Panc1 (cell line): ENCODE data around the gene PIK3R6. TPM values are rescaled to one million over a fixed set of nuclear protein-coding genes. Genes with fewer than 3 reads are reported as not detected.

Source experiments
- ATAC-seq: fragments of 200-7000 bp; cut with Tn5 transposase; 2 replicates; pipeline ENCODE4 v1.9.1; 2020; ENCODE audit warnings: mild to moderate bottlenecking, moderate library complexity
- BruUV-seq: library from RNA; stranded (reverse); fragments of 400-500 nt; replicated peaks from 2 replicates; lab custom pipeline; 2021; lab: Mats Ljungman, UMichigan
- CTCF ChIA-PET: fragments of 300-600 bp; sonication (Branson Sonifier 250); formaldehyde crosslinking; loops from one replicate; lab custom pipeline; 2022; ENCODE audit warnings: antibody characterized with exemption; lab: Charles Lee
- POLR2A ChIA-PET: fragments of 300-600 bp; sonication (Branson Sonifier 250); formaldehyde crosslinking; loops from one replicate; lab custom pipeline; 2022; ENCODE audit warnings: antibody characterized with exemption; lab: Charles Lee
- DNase-seq: peaks from one replicate; pipeline ENCODE4 v3.0.0-alpha.2; 2010; ENCODE audit warnings: low read depth, low spot score
- H3K27ac ChIP-seq: 2 replicates; pipeline ENCODE4 v1.5.1; 2011; ENCODE audit warnings: mild to moderate bottlenecking, low read length, inconsistent platforms
- H3K27me3 ChIP-seq: fragments of 200-500 bp; sonication (Bioruptor generic); 2 replicates; pipeline ENCODE4 v1.6.0; 2014; ENCODE audit warnings: low read length, inconsistent platforms; ENCODE audit not compliant: control insufficient read depth, insufficient read depth
- H3K36me3 ChIP-seq: fragments of 200-500 bp; sonication (Bioruptor generic); 2 replicates; pipeline ENCODE4 v1.5.1; 2014; ENCODE audit warnings: inconsistent platforms, mild to moderate bottlenecking, low read length, moderate library complexity; ENCODE audit not compliant: control insufficient read depth, insufficient read depth
- H3K4me1 ChIP-seq: 2 replicates; pipeline ENCODE4 v1.5.1; 2011; ENCODE audit warnings: inconsistent platforms, mild to moderate bottlenecking, low read length, moderate library complexity; ENCODE audit not compliant: control insufficient read depth, insufficient read depth
- H3K4me3 ChIP-seq, 2 experiments: 2 replicates each; pipeline ENCODE4 v1.5.1; 2011 to 2012; ENCODE audit warnings: low read depth in 2 of 2, low read length in 2 of 2, mild to moderate bottlenecking in 2 of 2, inconsistent platforms in 1 of 2, moderate library complexity in 1 of 2
- H3K9me3 ChIP-seq: fragments of 200-500 bp; sonication (Bioruptor generic); 2 replicates; pipeline ENCODE4 v1.5.1; 2014; ENCODE audit warnings: low read depth, mild to moderate bottlenecking, inconsistent platforms, low read length, moderate library complexity; ENCODE audit not compliant: control insufficient read depth, insufficient read depth
- POLR2AphosphoS5 ChIP-seq: IDR thresholded peaks from 2 replicates; pipeline ENCODE4 v1.6.1; 2012; ENCODE audit warnings: mild to moderate bottlenecking, low read depth, low read length, moderate library complexity
- SIN3A ChIP-seq: IDR thresholded peaks from 2 replicates; pipeline ENCODE4 v1.6.1; 2012; ENCODE audit warnings: low read depth, mild to moderate bottlenecking, low read length, moderate library complexity, borderline replicate concordance; ENCODE audit not compliant: insufficient read depth
- TCF7L2 ChIP-seq: IDR thresholded peaks from 2 replicates; pipeline ENCODE4 v1.6.1; 2011; ENCODE audit warnings: mild to moderate bottlenecking, low read depth, low read length, inconsistent platforms
- in situ Hi-C: cut with HindIII; loops from 2 replicates; pipeline ENCODE4 v1.10.0; 2016; ENCODE audit warnings: low sequenced_read_pairs, low pct_unique_long_range_greater_than_20kb
- intact Hi-C: fragments of 100-400 bp; cut with micrococcal nuclease; formaldehyde crosslinking; loops from one replicate; pipeline ENCODE4 v1.10.0; 2022; ENCODE audit not compliant: unreplicated experiment
- total RNA-seq: library from RNA; stranded (reverse); gene quantifications from one replicate; pipeline ENCODE4 v1.2.1, GENCODE V29; 2021; ENCODE audit not compliant: unreplicated experiment
- TF ChIP-seq, protein P1 (sequence below), 2 experiments: IDR thresholded peaks; 2 replicates each; pipeline ENCODE4 v1.6.1; 2011 to 2012; ENCODE audit warnings: low read depth in 2 of 2, control low read depth in 1 of 2, low read length in 1 of 2, mild to moderate bottlenecking in 1 of 2, moderate library complexity in 1 of 2; ENCODE audit not compliant: insufficient read depth in 1 of 2
- TF ChIP-seq, protein P2 (sequence below): fragments of 450-650 bp; IDR thresholded peaks from 2 replicates; pipeline ENCODE4 v1.5.1; 2017; ENCODE audit warnings: mild to moderate bottlenecking

PIK3R6 gene
- total RNA-seq, 1 experiment from 2014 or later: not detected

DNA sequence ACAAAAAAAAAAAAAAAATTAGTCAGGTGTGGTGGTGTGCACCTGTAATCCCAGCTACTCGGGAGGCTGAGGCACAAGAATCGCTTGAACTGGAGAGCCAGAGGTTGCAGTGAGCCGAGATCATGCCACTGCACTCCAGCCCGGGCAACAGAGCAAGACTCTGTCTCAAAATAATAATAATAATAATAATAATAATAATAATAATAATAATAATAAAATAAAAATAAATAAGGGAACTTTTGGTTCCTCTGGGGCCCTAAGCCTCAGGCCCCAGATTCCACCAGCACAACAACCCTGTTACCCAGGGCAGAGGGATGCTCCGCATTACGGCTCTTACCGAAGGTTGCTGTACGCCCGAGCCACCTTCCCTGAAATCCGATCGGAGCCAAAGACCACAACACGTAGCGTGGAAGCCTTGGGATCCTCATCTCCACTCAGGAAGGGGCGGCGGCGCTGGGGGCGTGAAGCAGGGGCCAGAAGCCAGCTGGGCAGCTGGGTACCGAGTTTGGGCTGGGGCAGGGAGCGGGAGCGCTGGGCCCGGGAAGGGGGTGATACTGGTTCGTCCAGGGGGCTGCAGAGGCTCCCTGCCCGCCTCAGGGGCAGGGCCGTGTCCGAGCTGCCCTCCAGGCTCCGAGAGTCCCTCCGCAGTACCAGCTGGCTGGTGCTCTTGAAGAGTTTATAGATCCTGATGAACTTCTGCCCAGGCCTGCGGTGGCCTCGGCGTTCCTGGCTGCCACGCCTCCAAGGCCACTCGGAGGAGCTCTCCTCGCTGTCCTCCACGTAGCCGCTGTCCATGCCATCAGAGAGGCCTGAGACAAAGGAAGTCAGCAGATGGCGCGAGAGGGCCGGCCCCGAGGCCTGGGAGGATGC, 20.6 kb upstream of the PIK3R6 start:
- ChIA-PET CTCF (interaction anchor here (0.7 to 1.1 kb wide), 2 partner anchors 9 to 18 kb away, joined by 3 read pairs; no protein-coding TSS in a partner anchor), POLR2A (no interaction called here)
- no peak overlapping the region for H3K27ac ChIP-seq
- ATAC-seq: peak; percentile 89
- no peak for DNase-seq
- TF ChIP-seq POLR2AphosphoS5 (no peak), SIN3A (no peak)
- TF ChIP-seq, protein P1, sequence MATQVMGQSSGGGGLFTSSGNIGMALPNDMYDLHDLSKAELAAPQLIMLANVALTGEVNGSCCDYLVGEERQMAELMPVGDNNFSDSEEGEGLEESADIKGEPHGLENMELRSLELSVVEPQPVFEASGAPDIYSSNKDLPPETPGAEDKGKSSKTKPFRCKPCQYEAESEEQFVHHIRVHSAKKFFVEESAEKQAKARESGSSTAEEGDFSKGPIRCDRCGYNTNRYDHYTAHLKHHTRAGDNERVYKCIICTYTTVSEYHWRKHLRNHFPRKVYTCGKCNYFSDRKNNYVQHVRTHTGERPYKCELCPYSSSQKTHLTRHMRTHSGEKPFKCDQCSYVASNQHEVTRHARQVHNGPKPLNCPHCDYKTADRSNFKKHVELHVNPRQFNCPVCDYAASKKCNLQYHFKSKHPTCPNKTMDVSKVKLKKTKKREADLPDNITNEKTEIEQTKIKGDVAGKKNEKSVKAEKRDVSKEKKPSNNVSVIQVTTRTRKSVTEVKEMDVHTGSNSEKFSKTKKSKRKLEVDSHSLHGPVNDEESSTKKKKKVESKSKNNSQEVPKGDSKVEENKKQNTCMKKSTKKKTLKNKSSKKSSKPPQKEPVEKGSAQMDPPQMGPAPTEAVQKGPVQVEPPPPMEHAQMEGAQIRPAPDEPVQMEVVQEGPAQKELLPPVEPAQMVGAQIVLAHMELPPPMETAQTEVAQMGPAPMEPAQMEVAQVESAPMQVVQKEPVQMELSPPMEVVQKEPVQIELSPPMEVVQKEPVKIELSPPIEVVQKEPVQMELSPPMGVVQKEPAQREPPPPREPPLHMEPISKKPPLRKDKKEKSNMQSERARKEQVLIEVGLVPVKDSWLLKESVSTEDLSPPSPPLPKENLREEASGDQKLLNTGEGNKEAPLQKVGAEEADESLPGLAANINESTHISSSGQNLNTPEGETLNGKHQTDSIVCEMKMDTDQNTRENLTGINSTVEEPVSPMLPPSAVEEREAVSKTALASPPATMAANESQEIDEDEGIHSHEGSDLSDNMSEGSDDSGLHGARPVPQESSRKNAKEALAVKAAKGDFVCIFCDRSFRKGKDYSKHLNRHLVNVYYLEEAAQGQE (IDR thresholded peaks at IDR 0.05; ENCODE audit: insufficient read depth in 1 of 2, low read depth in 2 of 2, low read length in 1 of 2): 0 out of 4 replicates have a peak, but pooled peaks of 1 of the 2 experiments have one; percentile 28
- TF ChIP-seq, protein P2, sequence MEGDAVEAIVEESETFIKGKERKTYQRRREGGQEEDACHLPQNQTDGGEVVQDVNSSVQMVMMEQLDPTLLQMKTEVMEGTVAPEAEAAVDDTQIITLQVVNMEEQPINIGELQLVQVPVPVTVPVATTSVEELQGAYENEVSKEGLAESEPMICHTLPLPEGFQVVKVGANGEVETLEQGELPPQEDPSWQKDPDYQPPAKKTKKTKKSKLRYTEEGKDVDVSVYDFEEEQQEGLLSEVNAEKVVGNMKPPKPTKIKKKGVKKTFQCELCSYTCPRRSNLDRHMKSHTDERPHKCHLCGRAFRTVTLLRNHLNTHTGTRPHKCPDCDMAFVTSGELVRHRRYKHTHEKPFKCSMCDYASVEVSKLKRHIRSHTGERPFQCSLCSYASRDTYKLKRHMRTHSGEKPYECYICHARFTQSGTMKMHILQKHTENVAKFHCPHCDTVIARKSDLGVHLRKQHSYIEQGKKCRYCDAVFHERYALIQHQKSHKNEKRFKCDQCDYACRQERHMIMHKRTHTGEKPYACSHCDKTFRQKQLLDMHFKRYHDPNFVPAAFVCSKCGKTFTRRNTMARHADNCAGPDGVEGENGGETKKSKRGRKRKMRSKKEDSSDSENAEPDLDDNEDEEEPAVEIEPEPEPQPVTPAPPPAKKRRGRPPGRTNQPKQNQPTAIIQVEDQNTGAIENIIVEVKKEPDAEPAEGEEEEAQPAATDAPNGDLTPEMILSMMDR: peak; percentile 82
- BruUV-seq: no TSS peak
- in situ Hi-C loops (no loop called here), intact Hi-C loops (no loop called here)
- no peaks in the 10 kb centered on the region for H3K9me3 ChIP-seq
- H3K27me3 ChIP-seq: no peaks in the 10 kb centered on the region
- no peaks in the 10 kb centered on the region for H3K4me1 ChIP-seq
- no peaks in the 10 kb centered on the region for H3K36me3 ChIP-seq
- H3K4me3 ChIP-seq: no peak overlapping the region

DNA sequence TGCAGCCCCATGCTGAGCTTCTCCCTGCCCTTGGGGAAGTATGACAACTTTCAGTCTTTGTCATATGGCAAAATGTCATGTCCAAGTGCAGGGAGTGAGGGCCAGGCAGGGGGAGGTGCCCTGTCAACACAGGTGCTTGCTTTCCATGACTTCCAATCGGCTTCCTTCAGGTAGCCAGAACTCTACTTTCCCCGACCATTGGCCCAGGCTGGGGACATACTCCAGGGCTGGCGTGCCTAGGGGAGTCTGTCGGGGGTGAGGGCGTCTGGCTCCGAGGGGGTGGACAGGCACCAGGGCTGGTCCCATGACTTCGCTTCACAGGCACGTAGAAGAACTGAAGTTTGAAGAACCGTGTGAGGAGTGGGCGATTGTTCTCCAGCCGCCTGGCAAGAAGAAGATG, 19.8 kb upstream of the PIK3R6 start:
- H3K27ac ChIP-seq: no peak overlapping the region
- in situ Hi-C loops: no loop called here
- H3K36me3 ChIP-seq: no peaks in the 10 kb centered on the region
- CTCF ChIA-PET: interaction anchor here (0.6 kb wide), 1 partner anchor 23 kb away, joined by 3 read pairs; no protein-coding TSS in a partner anchor
- no TSS peak for BruUV-seq
- POLR2A ChIA-PET: no interaction called here
- no peaks in the 10 kb centered on the region for H3K4me1 ChIP-seq
- ATAC-seq (no peak), DNase-seq (no peak)
- H3K9me3 ChIP-seq: no peaks in the 10 kb centered on the region
- H3K4me3 ChIP-seq: no peak overlapping the region
- no peaks in the 10 kb centered on the region for H3K27me3 ChIP-seq
- TF ChIP-seq, protein P2: no peak
- no peak for TF ChIP-seq POLR2AphosphoS5
- TF ChIP-seq, protein P1 (IDR thresholded peaks at IDR 0.05; ENCODE audit: insufficient read depth in 1 of 2, low read depth in 2 of 2, low read length in 1 of 2): no peak
- no peak for TF ChIP-seq TCF7L2
- TF ChIP-seq SIN3A: no peak
- intact Hi-C loops: no loop called here
